Activated T-cell treated with anti-CD3 and anti-CD28 coated beads for 1 hour (primary cell): Measurements from ENCODE around the gene ACAA2.

Experiments
- DNase-seq: peaks from one replicate; pipeline ENCODE4 v3.0.0-alpha.2; 2020; ENCODE audit warnings: low read depth

Gene ACAA2

GRCh38 chr18:49742316-49743116, 70.8 kb downstream of the ACAA2 start:
- DNase-seq: no peak

- DNase-seq: no peak
Measured at GRCh38 chr18:49739275-49739674, 74.1 kb downstream of the ACAA2 start.

GRCh38 chr18:49738721-49739120, 74.6 kb downstream of the ACAA2 start:
- no peak for DNase-seq

- DNase-seq: no peak
Measured at GRCh38 chr18:49734836-49735235, 78.5 kb downstream of the ACAA2 start.

GRCh38 chr18:49733896-49734585, 79.3 kb downstream of the ACAA2 start:
- no peak for DNase-seq

GRCh38 chr18:49733321-49733720, 80.0 kb downstream of the ACAA2 start:
- DNase-seq: no peak
